Kidney epithelial cell (primary cell): Measurements from ENCODE around the gene RPLP2. TPM values are rescaled to one million over a fixed set of nuclear protein-coding genes. Genes with fewer than 3 reads are reported as not detected.

Source experiments
- DNase-seq: peaks from one replicate; pipeline ENCODE4 v3.0.0-alpha.2; 2010; ENCODE audit warnings: low read depth
- H3K27me3 ChIP-seq: 2 replicates; pipeline ENCODE4 v1.6.0; 2011; ENCODE audit warnings: low read length; ENCODE audit not compliant: control insufficient read depth, insufficient read depth
- H3K36me3 ChIP-seq: 2 replicates; pipeline ENCODE4 v1.5.1; 2011; ENCODE audit warnings: low read length; ENCODE audit not compliant: control insufficient read depth, insufficient read depth
- H3K4me3 ChIP-seq: 2 replicates; pipeline ENCODE4 v1.5.1; 2011; ENCODE audit warnings: low read depth, mild to moderate bottlenecking, control low read depth, low read length
- CTCF ChIP-seq: IDR thresholded peaks from 2 replicates; pipeline ENCODE4 v1.5.1; 2011; ENCODE audit warnings: mild to moderate bottlenecking, moderate library complexity, low read length, control low read depth, inconsistent platforms; ENCODE audit not compliant: insufficient read depth, poor library complexity, severe bottlenecking
- total RNA-seq: library from RNA; depleted of rRNA; stranded (reverse); fragments of >200 nt; gene quantifications from 2 replicates; pipeline ENCODE4 v1.2.3, GENCODE V29; 2015

The RPLP2 gene
- total RNA-seq, 1 donor from 2014 or later: 708 TPM

- no peak for DNase-seq
- Histone ChIP-seq H3K4me3 (no peak overlapping the region), H3K27me3 (no peaks in the 10 kb centered on the region), H3K36me3 (no peaks in the 10 kb centered on the region)
- TF ChIP-seq CTCF: no peak
Observed at GRCh38 chr11:861105-861479, 51.3 kb downstream of the RPLP2 start.

- no peak for TF ChIP-seq CTCF
- no peaks in the 10 kb centered on the region for H3K36me3 ChIP-seq
- no peak for DNase-seq
- H3K4me3 ChIP-seq: no peak overlapping the region
- H3K27me3 ChIP-seq: no peaks in the 10 kb centered on the region
Observed at GRCh38 chr11:862081-862661, 52.4 kb downstream of the RPLP2 start.

Other genes starting within 250 kb of the RPLP2 start
- 1.9 and 4.7 TPM in 2 replicates for gene LMNTD2, start 249.2 kb upstream of the RPLP2 start, total RNA-seq
- gene RASSF7, start 249.0 kb upstream of the RPLP2 start, total RNA-seq: 72.5 and 91.7 TPM in 2 replicates
- 32.5 and 33.0 TPM in 2 replicates for gene PHRF1, start 233.5 kb upstream of the RPLP2 start, total RNA-seq
- 60.2 and 78.7 TPM in 2 replicates for gene IRF7, start 194.0 kb upstream of the RPLP2 start, total RNA-seq
- gene CDHR5, start 185.0 kb upstream of the RPLP2 start, total RNA-seq: 0.92 TPM in 1 of 2 replicates, not detected in the other
- gene SCT, start 182.8 kb upstream of the RPLP2 start, total RNA-seq: 2.1 TPM in 1 of 2 replicates, not detected in the other
- gene DRD4, start 172.7 kb upstream of the RPLP2 start, total RNA-seq: 0.08 TPM in 1 of 2 replicates, not detected in the other
- 56.5 and 63.0 TPM in 2 replicates for gene DEAF1, start 114.7 kb upstream of the RPLP2 start, total RNA-seq
- gene TMEM80, start 114.2 kb upstream of the RPLP2 start, total RNA-seq: 22.7 and 28.5 TPM in 2 replicates
- 119 and 143 TPM in 2 replicates for gene EPS8L2, start 103.7 kb upstream of the RPLP2 start, total RNA-seq
- 201 and 207 TPM in 2 replicates for gene TALDO1, start 62.5 kb upstream of the RPLP2 start, total RNA-seq
- gene GATD1, start 32.5 kb upstream of the RPLP2 start, total RNA-seq: 27.6 and 54.9 TPM in 2 replicates
- 0.25 TPM in 1 of 2 replicates, not detected in the other for gene CEND1, start 19.9 kb upstream of the RPLP2 start, total RNA-seq
- gene SLC25A22, start 11.7 kb upstream of the RPLP2 start, total RNA-seq: 17.1 and 19.8 TPM in 2 replicates
- gene PIDD1, start 4.7 kb upstream of the RPLP2 start, total RNA-seq: 31.1 and 36.2 TPM in 2 replicates
- gene PNPLA2, start 8.9 kb downstream of the RPLP2 start, total RNA-seq: 27.5 and 46.0 TPM in 2 replicates
- 18.3 and 19.7 TPM in 2 replicates for gene CRACR2B, start 18.0 kb downstream of the RPLP2 start, total RNA-seq
- 644 and 669 TPM in 2 replicates for gene CD151, start 23.0 kb downstream of the RPLP2 start, total RNA-seq
- gene POLR2L, start 32.6 kb downstream of the RPLP2 start, total RNA-seq: 42.0 and 45.1 TPM in 2 replicates
- gene TSPAN4, start 32.9 kb downstream of the RPLP2 start, total RNA-seq: 77.5 and 77.9 TPM in 2 replicates
- 90.0 and 121 TPM in 2 replicates for gene CHID1, start 100.8 kb downstream of the RPLP2 start, total RNA-seq
- gene AP2A2, start 115.9 kb downstream of the RPLP2 start, total RNA-seq: 88.0 and 91.4 TPM in 2 replicates
- under 0.01 TPM in 1 of 2 replicates, not detected in the other for gene MUC6, start 226.8 kb downstream of the RPLP2 start, total RNA-seq